CD4-positive, alpha-beta T cell treated with Interleukin-1 beta for 1 hour (primary cell): ENCODE data around the gene TMEM19.

Experiments used
- DNase-seq, 2 donors: peaks; one replicate each; pipeline ENCODE4 v3.0.0-alpha.2; 2020 to 2022

TMEM19 gene

DNA sequence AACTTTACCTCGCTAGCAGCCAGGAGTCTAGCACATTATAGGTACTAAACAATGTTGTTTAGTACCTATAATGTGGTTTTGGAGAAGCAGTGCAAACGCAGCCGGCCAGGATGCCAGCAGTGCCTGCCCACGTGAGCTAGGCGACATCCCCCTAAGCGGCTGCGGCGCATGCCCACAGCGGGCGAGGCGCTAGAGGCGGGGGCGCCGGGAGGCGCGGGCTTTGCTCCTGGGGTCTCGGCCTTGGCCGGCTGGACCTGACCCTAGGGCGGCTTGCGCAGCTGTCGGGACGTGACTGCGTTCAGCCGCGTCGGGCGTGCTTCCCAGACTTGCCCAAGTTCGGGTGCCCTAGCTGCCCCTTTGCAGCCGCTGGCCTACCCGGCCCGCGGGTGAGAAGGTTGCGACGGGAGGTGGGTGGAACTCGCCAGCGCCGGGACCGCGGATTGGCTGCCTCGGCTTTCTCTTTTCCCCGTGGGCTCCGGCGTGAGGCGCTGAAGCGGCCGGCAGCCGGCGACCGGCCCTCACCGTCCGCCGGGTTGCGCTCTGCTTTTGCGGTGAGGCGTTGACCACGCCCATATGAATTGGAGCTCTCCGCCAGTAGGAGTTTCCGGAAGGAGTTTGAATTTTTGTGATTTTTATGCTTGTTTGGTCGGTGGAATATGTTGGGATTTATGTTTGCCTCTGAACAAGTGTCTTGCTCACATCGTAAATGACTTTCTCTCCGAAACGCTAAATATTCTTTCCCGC lies at the start of gene TMEM19:
TSS of gene TMEM19 (plus strand) at position 169 of the 744 bp plus-strand sequence. CDS start 599 bp downstream, outside the sequence.
- DNase-seq = peak; percentile 81 to 85

- DNase-seq = peak in 1 of 2 donors; percentile 62
These were observed 49.2 kb upstream of the TMEM19 start for GRCh38 chr12:71636704-71637115.

GRCh38 chr12:71638499-71638898 lies 47.4 kb upstream of the TMEM19 start:
- no peak for DNase-seq

DNA sequence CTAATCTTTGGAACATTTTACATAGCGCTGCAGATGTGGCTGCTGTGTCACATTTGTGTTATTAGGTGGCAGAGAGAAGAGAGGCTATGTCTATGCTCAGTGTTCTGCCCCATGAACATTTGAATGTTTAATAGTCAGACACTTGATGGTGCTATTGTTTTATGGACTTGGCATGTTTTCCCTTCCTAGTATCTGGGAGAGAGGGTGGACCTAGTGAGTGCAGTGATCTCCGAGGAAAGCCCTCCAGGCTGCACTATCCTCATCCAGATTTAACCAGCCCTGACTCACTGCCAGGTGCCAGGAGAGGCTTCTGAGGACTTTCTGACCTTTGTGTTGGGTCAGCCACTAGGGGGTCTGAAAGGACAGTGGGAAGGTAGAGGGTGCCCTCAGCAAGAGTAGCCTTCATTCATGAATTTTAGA lies 46.5 kb upstream of the TMEM19 start:
- no peak for DNase-seq

DNA sequence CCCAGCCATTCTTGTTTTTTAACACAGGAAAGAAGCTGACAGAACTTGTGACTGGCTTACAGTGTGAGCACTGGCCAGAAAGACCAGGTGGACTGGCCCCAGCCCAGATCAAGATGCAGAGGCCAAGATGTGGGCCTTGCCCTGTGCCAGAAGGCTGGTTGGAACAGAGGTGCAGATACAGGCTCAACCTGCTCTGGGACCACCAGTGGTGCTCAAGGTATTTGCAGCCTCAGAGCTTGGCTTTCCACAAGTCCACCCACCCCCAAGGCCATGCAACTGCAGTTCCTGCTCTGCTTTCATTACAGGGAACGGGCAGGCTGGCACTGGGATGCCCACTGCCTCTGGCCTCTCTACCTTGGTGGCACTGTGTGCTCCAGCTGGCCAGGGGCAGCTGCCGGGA lies 45.6 kb upstream of the TMEM19 start:
- no peak for DNase-seq

- DNase-seq = no peak
These were observed 44.5 kb upstream of the TMEM19 start for GRCh38 chr12:71641390-71641789.

DNA sequence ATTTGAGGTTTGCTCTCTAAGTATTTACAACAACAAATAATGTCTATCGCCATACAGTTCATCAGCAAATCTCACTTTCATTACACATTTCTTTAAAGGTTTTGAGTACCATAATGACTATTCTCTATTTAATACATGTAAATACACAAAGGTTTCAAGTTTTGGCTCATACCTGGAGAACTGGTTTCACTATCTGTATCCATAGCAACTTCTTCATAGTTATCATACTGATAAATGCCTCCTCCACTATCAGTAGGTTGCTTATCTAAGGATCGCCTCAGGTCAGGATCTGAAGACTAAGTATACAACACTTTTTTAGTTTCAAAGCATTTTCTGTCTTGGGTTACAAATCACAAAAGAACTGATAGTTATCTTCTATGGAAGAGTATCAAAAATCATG lies 43.6 kb upstream of the TMEM19 start:
- no peak for DNase-seq

DNA sequence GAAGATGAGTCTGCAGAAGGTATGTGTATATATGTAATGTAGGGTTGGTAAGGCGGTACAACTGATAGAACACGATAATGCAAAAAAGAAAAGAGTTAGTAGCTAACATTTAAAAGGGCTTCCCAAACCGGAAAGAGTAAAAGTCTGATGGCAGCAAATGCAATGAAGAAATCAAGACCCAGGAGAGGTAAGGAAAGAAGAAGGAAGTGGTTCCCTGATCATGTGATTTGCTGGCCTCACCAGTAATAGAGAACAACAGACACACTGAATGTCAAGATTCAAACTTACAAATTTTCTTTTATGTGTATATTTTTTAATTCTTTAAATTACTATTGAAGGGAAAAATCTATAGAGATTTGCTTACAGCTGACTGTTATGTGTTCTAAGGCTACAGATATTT lies 40.6 kb upstream of the TMEM19 start:
- no peak for DNase-seq

- DNase-seq = no peak
These were observed 39.4 kb upstream of the TMEM19 start for GRCh38 chr12:71646512-71646911.

GRCh38 chr12:71648537-71648936 lies 37.3 kb upstream of the TMEM19 start:
- no peak for DNase-seq

DNA sequence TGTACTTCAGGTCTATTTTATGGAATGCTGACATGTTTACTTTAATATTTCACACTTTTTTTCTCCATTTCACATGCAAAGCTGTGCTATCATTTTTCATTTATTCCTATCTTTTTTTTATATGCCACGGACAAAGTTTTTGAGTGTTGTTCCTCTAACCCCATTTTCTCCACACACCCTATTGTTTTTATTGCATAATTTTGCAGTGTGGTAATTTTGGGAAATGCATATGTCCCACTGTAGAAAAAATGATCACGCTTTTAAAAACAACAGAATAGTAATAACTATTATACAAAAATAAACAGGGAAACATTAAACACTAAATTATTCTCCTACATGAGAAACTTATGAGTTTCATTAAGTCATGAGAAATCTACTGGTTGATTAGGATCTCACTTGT lies 36.5 kb upstream of the TMEM19 start:
- no peak for DNase-seq

GRCh38 chr12:71652656-71653055 lies 33.2 kb upstream of the TMEM19 start:
- DNase-seq = no peak

GRCh38 chr12:71653137-71653536 lies 32.7 kb upstream of the TMEM19 start:
- DNase-seq = no peak

GRCh38 chr12:71654200-71654599 lies 31.7 kb upstream of the TMEM19 start:
- no peak for DNase-seq

DNA sequence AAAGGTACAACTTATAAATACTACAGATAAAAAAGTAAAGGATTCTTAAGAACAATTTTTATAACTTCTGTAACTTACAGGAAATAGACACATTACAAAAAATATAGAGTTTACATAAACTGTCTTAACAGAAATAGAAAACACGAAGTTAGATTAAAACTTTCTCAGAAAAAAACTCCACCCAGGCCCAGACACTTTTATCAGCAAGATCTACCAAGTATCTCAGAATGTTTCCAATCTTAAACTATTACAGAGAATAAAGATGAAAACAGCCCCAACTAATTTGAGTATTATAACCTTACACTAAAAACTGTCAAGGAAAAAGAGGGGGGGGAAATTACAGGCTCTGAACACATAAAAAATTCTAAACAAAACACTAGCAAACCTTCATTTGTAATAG lies 30.4 kb upstream of the TMEM19 start:
- DNase-seq = no peak

GRCh38 chr12:71655907-71656306 lies 30.0 kb upstream of the TMEM19 start:
- no peak for DNase-seq

GRCh38 chr12:71656740-71657139 lies 29.1 kb upstream of the TMEM19 start:
- DNase-seq = no peak

GRCh38 chr12:71661977-71662530 lies 23.8 kb upstream of the TMEM19 start:
- no peak for DNase-seq

DNA sequence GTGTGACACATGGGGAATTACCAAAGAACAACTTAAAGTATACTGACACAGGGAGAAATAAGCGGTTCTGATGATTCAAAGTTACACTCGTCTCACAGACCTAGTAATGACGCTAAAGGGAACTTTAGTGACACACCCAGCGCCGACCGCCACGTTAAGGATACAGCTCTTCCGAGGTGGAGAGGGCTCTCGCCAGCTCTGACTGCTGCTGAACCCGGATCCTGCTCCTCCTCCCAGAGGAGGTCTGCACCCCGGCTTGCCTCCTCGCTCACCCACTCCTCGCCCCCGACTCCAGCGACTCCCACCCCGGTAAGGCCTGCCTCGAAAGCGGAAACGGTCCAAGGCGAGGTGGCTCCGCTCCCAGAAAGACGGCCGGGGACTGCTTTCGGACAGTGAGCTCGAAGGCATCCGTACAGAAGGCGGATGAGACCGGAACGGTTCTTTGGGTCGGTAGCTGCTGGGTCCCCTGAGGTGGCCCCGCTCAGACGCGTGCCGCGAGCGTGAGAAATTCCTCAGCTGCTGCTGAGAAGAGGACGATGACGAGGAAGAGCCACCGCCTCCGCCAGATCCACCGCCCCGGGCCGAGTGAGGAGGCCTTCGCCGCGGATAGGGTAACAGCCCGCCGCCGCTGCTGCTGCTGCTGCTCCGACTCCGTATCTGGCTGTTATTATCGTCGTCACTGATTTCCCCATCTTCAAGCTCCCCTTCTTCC lies 22.9 kb upstream of the TMEM19 start:
- peak; percentile 72 to 83 for DNase-seq

DNA sequence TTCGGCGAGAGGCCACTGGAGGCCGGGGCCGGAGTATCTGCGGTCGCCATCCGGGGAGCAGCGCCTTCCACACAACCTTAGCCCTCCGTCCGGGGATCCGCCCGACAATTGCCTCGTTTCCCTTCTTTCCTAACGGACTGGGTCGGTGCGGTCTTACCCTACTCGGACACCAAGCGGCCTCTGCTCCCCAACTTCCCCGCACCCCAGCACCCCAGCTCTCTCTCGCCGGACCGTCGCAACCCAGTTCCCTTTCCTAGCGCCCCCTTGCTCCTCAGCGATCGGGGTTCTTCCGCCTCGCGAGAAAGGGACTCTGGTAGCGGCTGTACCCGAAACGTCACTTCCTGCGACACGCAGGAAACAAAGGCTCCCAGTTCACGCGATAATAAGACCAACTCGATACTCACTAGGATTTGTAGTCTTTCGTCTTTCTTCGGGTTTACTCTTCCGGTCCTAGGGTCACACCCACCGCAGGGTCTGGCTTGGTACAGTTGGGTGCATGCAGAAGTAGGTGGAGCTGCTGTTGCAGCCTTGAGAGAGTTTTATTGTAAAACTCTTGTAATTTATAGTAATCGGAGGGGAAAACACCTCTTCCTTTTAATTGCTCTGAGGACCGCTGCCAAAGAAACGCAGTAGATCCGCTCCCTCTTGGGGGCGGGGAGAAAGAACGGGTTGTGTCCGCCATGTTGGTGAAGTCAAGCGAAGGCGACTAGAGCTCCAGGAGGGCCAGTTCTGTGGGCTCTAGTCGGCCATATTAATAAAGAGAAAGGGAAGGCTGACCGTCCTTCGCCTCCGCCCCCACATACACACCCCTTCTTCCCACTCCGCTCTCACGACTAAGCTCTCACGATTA lies 22.1 kb upstream of the TMEM19 start, which contains the start of the genes THAP2 and ZFC3H1:
TSS of gene THAP2 (plus strand) at position 741 of the 850 bp plus-strand sequence. CDS start 209 bp downstream, outside the sequence.
TSS of gene ZFC3H1 (minus strand) at position 288 of the 850 bp plus-strand sequence. CDS start at position 50, 238 bp downstream.
- peak; percentile 96 to 97 for DNase-seq

GRCh38 chr12:71664411-71665089 lies 21.3 kb upstream of the TMEM19 start:
- no peak for DNase-seq

DNA sequence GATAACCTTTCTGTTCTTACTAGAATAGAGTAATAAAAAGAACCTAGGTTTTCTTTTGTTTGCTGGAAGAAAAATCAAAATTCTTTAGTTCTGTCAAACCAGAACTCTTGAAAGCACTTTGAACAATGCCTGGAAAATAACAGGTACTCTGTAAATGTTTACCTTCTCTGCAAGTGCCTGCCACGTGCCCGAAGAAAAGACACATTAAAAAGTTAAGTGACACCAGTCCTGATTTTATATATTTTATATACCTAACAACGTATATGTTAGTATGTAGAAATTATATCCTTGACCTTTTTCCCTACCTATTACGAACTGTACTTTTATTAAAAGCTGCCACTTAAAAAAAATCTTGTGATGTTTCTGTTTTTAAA lies 20.8 kb upstream of the TMEM19 start:
- no peak for DNase-seq
